COR-L47 (cell line): ENCODE measurements around the gene FAM174C.

Source experiments
- DNase-seq: peaks from one replicate; lab custom pipeline; 2025; lab: John Stamatoyannopoulos, UW

The FAM174C gene

DNA sequence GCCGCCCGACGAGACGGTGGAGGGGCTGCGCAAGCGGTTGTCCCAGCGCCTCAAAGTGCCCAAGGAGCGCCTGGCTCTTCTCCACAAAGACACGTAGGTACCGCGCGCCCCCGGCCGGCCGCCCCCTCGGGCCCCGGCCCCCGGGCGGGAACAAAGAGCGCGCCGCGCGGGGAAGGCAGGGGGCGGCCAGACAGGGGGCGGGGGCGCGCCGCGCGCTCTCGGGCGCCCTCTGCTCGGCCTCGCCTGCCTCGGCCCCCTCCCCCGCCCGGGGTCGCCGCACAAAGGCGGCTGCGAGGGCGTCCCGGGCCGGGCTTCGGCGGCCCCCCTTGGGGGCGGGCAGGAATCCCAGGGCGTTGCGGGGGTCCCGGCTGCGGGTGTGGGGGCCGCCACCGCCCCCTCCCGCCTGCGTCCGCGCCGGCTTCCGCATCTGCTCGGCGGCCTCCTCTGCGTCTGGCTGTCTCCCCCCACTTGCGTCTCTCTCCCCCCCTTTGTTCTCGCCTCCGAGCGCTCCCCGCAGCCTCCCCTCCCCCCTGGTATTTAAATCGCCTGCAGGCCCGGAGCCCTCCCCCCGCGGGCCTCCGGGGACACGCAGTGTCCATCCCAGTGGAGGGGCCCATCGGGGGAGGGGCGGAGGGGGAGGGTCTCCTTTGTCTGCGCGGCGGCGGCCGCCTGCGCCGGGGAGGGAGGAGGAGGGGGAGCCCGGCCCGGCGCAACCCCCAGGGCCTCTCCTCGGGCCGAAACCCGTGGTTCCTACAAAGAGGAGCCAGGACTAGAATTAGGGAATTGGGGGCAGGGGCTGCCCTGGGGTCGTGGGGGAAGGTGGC, 24.7 kb upstream of the FAM174C start:
- DNase-seq = peak; percentile 68

DNA sequence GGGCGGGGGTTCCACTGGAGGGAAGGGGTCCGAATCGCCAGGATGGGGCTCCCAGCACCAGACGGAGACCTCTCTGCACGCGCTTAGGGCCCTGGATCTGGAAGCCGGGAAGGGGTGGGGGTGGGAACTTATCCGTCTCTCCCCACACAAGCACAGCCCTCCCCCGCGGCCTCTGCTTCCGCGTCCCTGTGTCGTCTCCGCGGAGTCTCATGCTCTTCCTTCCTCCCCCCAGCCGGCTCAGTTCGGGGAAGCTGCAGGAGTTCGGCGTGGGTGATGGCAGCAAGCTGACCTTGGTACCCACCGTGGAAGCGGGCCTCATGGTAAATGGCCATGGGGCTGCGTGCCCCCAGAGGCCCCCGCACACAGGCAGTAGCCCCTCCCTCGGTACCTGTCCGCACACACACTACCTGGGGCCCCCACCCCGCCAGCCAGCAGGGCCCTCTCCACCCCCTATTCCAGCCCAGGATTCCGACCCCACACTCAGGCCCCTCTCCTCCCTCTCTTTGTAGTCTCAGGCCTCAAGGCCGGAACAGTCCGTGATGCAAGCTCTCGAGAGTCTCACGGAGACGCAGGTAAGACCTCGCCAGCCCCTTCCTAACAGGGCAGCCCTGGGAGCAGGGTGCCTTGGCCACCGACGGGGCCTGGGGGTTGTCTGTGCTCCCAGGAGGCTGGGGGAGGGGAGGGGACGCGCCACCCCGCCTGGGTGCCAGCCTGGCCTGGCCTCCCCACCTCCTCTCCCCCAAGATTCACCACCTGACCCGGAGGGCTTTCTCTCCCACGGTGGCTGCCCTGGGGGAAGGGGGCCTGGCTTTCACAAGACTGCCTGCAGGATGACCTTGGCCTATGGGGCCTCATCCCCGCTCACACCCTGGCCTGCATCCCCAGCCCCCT, 23.8 kb upstream of the FAM174C start:
- DNase-seq = peak; percentile 43

DNA sequence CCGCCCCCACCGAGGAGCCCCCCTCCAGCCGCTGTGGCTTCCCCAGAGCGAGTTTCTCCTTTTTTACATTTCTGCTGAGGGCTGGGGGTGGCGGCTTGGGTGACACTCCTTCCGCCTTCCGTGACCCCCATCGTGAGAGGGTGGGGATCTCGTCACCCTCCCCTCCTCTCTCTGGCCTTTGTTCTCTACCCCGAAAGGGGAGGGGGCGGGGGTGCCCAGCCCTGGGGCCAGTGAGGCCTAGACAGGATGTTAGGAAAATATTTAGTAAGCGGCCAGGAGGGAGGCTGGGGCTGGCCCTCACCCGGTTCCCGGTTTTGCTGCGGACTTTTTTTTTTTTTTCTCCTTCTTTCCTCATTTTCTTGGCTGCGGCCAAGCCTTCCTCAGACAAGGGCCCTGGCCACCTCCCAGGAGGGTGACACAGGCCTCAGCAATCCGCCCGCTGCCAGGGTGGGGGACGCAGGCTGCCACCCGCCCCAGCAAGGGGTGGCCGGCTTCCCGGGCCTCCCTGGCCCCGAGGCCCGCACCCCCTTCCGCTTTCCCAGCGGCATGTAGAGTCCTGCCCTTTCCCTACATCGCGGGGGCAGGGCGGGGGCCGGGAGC, 23.0 kb upstream of the FAM174C start:
- DNase-seq = no peak

DNA sequence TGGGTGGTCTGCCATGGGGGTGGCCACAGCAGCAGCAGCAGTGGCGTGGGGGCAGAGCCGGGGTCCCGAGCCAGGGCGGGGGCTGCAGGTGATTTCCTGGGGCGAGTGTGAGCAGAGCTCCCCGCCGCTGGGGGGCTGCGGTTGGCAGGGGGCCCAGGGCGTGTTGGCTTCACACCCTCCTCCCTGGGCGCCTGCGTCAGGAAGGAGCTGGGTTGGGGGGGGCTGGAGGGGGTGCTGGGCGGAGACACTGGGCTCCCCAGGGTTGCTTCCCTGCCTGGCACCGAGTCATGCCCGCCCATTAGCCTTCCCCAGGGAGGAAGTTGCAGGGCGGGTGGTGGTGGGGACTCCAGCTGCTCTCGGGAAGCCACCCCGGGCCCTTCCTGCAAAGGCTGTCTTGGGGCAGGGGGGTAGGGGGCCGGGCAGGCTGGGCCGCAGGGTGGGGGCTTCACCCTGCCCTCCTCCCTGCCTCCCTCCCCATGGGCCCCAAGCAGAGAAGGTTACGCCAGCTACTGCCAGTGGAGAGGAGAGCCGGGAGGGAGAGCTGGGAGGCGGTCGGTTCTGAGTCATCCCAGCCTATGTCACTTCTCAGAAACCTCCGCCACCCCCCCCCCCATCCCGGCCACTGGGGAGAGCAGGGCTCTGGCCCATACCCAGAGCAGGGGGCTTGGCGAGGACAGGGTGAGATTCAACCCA, 22.4 kb upstream of the FAM174C start:
- DNase-seq = peak; percentile 92

DNA sequence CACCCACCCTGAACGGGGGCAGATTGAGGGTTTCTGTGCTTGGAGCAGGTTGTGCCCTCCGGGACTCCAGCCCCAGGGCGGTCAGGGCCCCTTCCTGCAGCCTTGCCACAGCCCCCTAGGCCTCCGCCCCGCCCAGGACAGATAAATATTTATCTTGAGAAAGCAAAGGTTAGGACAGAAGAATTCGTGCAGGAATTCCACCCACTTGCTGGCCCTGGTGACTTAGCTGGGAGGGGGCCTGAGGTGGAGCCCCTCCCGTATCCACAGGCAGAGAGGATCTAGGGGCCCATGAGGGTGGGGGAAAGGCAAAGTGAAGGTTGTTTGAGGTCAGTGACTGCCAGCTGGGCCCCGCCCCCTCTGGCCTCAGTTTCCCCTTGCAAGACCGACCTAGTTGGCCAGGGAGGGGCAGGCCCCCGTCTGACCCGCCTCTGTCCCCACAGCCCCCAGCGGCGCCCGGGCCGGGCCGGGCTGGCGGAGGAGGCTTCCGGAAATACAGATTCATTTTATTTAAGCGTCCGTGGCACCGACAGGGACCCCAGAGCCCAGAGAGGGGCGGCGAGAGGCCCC, 21.7 kb upstream of the FAM174C start:
- no peak for DNase-seq

DNA sequence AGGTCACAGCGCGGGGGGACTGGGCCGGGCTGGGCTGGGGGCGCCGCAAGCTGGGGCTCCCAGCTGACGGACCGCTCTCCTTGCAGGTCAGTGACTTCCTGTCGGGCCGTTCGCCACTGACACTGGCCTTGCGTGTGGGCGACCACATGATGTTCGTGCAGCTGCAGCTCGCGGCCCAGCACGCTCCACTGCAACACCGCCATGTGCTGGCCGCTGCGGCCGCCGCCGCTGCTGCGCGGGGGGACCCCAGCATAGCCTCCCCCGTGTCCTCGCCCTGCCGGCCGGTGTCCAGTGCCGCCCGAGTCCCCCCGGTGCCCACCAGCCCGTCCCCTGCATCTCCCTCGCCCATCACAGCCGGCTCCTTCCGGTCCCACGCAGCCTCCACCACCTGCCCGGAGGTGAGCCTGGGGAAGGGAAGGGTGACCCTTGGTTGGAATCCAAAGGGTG, 21.2 kb upstream of the FAM174C start:
- DNase-seq = no peak

DNA sequence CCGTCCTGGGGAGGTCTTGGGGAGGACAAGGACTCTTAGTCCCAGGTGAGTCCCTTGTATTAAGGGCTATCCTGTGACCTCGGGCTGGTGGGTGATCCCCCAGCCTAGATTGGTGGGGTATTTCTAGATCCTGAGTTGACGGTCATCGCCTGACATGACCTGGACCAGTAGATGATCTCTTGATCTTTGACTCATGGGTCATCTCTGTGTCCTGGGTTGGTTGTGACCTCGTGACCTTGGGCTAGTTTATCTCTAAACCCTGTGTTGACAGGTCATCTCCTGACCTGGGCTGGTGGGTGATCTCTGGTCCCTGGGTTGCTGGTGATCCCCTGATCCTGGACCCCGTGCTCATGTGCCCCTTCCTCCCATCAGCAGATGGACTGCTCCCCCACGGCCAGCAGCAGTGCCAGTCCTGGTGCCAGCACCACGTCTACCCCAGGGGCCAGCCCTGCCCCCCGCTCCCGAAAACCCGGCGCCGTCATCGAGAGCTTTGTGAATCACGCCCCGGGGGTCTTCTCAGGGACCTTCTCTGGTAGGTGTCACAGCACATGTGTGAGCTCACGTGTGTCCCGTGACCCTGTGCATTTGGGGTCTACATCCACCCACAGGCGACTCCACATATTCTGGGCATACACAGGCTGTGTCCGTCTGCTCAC, 20.7 kb upstream of the FAM174C start:
- no peak for DNase-seq

DNA sequence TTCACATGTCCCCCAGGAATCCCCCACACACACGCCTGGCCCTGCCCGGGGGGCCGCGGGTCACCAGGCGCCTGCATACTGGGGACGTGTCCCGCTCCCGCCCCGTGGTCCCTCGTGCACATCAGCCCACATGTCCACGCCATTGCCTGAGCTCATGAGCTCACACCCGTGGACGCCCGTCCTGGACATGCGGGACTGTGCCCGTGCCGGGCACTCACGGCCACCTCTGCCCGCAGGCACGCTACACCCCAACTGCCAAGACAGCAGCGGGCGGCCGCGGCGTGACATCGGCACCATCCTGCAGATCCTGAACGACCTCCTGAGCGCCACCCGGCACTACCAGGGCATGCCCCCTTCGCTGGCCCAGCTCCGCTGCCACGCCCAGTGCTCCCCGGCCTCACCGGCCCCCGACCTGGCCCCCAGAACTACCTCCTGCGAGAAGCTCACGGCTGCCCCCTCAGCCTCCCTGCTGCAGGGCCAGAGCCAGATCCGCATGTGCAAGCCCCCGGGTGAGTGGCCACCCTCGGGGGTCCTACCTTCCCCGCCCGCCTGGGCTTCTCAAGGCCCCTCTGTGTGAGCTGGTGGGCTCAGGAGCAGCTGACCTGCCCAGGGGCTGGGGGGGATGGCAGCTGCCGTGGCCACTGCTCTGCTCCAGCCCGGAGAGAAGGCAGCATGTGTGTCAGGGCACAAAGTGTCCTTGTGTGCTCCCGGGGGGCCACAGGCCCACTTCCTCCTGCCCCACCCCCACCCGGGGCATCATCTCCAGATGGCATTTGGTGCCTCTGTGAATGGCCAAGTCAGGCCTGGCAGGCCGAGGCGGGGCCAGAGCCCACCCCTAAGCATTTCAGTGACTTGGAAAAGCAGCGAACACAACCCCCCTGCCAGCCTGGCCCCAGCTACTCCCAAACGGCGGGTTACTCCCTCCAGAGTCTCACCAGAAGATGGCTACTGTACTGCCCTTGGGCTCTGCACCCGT, 19.9 kb upstream of the FAM174C start:
- no peak for DNase-seq

DNA sequence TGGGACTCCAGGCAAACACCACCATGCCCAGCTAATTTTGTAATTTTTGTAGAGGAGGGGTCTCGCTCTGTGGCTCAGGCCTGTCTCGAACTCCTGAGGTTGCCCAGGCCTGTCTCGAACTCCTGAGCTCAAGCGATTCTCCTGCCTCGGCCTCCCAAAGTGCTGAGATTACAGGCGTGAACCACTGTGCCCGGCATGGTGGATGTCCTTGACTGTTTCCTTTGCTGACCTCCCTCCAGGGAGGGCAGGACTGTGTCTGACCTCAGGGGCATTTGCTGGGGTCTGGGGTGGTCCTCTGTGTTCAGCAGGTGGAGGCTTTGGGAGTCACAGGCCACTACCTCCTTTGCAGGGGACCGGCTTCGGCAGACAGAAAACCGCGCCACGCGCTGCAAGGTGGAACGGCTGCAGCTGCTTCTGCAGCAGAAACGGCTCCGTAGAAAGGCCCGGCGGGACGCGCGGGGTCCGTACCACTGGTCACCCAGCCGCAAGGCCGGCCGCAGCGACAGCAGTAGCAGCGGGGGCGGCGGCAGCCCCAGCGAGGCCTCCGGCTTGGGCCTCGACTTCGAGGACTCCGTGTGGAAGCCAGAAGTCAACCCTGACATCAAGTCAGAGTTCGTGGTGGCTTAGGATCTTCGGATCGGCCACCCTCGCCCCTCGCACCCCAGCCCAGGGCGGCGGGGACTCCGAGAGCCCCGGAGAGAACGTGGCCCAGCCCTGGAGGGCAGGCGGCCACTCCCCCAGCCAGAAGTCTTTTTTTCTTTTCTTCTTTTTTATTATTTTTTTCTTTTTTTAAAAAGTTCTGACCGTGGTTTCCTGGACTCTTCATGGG, 18.5 kb upstream of the FAM174C start:
- no peak for DNase-seq

DNA sequence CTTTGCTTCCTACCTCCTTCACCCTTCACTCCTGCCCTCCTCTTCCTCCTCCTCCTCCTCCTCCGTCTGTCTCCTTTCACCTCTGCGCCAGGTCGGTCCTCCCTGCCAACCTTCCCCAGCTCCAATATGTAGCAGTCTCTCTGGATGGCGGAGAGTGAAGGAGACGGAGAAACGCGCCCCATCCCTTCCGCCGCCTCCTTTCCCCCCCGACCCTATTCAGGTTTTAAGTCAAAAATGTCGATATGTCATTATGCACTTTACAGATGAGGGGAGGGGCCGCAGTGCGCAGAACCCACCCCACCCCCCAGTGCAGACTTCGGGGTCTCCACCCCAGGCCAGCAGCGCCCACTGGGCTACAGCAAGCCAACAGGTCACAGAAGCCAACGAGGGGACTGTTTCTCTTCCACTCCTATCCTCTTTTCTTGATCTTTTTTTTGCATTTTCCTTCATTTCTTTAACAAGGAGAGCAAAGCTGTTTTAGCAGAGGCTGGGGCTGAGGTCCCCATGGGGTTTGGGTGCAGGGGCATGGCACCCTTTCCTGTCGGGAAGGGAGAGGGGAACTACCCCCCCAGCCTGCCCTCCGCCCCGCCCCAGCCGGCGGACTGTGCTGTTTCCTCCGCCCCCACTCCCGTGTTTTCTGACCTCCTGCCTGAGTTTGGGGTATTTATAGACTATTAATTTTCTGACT, 17.7 kb upstream of the FAM174C start:
- no peak for DNase-seq

DNA sequence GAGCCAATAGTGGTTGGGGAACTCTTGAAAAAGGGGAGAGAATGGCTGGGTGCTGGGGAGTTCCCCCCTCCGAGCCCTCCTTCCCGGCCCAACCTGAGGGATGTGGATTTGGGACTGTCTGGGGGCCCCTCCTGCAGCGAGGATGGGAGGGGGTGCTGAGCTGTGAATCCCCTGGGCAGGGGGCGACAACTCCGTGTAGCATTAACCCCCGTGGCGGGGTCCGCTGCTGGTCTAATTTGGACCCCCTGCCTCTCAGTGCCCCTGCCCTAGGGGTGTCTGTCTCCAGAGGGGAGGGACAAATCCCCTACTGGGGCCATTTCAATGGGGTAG, 17.2 kb upstream of the FAM174C start:
- no peak for DNase-seq

DNA sequence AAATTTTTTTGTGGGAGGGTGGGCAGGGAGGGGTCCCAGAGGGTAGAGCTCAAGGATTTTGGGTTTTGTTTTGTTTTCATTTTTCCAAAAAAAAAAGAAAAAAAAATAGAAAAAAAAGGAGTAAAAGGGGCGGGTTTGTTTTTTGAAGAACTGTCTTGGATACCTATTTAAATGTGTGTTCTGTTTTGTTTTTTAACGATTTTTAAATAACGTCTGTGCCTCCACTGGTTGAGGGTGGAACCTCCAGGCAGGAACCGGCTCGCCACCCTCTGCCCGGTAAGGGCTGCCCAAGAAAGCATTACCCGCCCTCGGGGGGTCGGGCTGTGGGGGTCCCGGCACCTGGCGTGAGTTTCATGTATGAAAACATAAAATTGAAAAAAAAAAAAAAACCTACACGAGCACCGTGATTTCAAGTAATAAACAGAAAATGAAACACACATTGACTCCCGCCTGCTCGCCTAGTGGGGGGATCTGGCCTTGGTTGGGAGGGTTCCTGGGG, 16.6 kb upstream of the FAM174C start:
- no peak for DNase-seq

DNA sequence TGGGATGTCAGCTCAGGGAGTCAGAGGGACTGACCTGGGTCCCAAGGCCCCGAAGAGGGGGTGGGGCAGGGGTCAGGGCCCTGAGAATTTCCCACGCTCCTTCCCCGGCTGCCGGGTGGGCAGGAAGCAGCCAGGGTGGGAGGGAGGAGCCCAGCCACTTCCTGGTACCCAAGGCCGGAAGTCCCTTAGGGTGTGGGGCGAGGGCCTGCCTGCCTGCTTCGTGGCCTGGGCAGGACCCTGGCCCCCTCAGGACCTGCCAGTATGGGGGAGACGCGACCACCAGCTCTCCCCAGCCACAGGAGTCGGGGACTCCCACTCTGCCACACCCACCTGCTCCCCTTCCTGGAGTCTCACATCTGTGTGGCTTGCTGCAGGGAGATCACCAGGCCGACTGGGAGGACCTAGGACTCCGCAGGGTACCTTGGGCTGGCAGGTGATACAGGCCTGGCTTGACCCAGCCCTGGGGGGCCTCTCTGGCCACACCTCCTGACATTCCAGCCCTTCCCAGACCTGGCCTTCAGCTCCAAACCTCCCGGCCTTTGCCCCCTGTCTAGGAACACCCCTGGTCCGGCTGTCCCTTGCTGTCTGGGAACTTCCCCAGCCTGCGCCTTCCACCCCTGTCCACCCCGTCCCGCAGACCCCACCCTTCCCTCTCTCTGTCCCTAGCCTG, 16.0 kb upstream of the FAM174C start:
- DNase-seq = no peak

DNA sequence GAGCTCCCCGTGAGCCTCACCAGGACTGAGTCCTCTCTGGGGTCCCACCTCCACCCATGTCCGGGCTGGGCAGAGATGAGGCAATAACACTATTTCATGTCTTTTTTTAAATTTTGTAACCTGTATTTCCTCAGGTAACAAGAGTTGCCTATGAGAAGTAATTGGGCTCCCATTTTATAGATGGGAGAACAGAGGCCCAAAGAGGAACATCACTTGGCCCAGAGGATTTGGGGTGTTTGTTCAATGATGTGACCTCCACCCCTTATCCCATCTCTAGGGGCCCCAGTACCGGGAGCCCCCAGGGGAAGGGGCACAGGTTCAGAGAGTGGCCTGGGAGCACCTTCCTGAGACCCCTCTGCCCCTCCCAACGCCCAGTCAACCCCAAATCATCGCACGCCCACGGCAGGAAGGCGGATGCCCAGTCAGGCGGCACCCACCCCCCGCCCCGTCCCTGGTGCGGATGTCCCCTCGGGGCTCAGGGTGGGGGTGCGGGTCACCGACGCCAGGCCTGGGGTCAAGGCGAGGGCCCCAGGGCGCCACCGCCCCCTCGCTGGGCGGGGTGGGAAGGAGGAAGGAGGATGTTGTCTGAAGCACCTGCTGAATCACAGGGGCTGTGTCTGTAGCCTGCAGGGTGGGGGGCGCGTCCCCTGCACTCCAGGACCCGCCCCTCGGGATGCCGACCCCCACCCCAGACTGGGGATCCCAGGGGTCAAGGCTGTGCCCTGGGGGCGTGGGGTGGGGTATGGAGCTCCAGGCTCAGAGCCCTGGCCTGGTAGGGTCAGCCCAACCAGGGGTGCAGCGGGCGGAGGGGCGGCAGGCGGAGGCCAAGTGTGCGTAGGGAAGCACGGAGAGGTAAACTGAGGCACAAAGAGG, 15.2 kb upstream of the FAM174C start:
- no peak for DNase-seq

DNA sequence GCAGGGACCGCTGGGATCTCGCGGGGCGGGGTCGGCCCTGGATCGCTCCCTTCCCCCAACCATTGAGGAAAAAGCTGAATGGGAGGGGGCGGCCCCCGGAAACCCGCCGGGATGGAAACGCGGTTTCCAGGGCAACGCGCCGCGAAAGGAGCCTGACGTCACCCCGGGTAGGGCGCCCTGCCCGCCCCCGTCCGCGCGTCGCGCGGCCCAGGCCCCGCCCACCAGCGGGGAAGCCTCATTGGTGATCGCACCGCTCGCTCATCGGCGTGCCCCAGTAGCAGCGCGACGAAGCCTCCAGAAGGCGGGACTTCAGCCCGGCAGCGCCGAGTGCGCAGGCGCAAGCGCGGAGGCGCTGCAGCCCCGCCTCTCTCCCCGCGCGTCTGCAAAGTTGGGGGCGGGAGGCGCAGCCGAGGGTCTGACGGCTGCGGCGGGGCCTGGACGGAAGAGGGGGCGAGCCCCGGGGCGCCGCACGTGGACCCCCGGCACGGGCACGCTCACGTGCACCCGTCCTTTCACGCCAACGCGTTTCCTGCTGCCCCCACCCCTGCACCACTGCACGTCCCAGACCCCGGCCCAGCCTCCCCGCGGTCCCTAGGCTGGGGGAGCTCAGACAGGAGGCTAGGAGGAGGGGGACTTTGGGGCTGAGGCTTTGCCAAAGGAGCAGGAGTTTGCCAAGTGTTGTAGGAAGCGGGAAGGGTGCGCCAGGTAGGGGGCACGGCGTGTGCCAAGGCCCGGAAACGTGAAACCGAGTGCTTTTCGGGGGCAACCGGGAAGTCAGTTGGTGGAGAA, 14.4 kb upstream of the FAM174C start:
- peak; percentile 97 for DNase-seq

DNA sequence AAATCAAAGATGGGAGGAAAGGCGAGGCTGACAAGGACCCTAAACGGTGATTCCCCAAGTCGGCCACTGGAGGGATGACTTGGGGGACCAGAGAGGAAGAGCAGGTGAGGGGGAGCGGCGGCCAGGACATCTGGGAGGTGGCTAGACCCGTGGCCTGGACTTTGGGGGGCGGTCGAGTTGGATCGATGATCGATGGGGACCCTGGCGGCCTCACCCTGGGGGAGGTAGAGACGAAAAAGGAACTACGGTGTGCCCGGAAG, 13.9 kb upstream of the FAM174C start:
- DNase-seq = peak; percentile 43
